Inflammatory macrophage treated with lipopolysaccharide for 4 hours (primary cell): ENCODE measurements around the gene PRF1.
A peak's percentile ranks its signal among the peaks of the same experiment; 100 is the strongest.
"Not testable (repeated sequence)": the region's sequence is repeated elsewhere in the genome, so short reads cannot be mapped to it uniquely, and the experiment has no call there.

ENCODE experiments used
- DNase-seq: peaks from one replicate; pipeline ENCODE4 v3.0.0-alpha.2; 2020

PRF1 gene

DNA sequence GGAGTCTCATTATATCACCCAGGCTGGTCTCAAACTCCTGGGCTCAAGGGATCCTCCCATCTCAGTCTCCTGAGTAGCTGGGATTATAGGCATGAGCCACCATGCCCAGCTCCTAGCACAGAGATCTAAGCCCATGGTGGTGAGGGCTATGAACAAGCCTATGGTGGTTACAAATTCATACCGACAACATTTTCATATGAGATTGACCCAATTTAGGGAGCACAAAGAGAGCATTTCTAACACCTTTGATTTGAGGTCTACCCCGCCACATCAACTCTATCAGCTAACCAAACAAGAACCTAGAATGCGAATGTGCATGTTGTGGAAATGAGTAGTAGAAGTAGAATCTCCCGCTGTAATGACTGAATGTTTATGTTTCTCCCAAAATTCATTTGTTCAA lies 14.2 kb upstream of the PRF1 start:
- no peak for DNase-seq

DNA sequence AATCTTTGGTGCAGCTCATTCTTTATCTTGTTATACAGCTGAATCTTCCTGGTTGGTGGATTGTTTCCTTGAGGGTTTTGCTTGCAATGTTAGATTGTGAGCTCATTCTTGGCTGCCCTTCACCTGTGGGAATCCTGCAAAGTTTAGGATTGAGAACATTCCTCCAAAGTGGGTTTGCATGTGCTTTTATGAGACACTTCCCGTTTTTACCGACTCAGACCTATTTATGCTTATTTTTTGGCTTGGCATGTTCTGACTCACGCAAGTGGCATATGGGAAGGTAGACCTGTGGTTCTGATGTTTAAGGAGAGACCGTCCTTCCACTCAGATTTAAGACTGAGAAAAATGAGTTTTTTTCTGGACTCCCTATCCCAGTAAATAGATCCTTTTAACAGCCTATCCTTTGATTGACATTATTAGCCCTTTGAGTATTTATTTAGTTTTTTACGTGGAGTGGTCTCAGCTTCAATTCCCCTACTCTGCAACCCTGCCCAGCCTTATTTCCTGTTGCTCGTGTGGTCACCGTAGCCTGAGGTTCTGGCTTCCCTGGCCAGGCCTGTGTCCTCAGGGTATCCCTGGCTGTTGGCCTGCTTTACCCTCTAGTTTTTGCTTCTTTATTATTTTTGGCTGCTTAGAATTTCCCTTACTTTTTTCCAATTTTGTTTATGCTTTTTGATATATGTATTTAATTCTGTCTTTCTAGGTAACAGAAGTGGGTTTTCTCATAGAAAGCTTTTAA lies 13.4 kb upstream of the PRF1 start:
- DNase-seq: peak; percentile 9

DNA sequence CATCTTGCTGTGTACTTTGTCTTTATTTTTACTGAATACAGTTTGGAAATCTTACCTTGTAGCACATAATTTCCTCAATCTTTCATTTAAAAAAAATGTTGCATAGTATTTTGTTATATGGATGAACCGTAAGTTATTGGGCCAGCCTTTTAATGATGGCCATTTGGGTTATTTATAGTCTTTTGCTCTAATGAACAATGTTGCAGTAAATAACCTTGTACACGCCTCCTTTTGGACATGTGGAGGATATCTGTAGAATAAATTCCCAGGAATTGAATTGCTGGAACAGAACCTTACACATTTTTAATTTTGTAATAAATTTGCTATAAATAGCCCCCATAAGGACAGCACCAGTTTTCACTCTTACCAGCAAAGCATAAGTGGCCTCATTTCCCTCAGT lies 12.7 kb upstream of the PRF1 start:
- DNase-seq: no peak

DNA sequence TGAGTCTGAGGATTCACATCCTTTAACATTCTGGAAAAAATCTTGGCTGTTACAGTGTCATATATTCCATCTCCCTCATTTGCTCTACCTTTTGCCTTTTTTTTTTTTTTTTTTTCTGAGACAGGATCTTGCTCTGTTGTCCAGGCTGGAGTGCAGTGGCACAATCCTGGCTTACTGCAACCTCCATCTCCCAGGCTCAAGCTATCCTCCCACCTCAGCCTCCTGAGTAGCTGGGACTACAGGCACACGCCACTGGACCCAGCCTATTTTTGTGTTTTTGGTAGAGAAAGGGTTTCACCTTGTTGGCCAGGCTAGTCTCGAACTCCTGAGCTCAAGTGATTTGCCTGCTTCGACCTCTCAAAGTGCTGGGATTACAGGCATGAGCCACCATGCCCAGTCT lies 11.8 kb upstream of the PRF1 start:
- DNase-seq: not testable (repeated sequence)

DNA sequence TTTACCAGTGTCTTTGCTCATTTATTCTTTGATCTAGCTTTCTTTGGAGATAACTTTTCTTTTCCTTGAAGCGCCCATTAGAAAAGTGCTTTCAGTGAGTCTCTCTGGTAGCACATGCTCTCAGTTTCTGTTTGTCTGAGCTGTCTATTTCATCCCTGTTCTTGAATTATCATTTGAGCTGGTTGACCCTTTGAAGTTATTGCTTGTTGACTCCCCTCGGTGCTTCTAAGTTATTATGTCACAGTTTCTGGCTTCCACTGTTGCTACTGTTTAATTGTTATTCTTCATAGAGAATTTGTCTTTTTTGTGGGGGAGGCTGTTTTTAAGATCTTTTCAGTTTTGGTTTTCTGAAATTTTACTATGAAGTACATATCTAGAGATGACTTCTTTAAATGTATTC lies 11.4 kb upstream of the PRF1 start:
- DNase-seq: no peak

DNA sequence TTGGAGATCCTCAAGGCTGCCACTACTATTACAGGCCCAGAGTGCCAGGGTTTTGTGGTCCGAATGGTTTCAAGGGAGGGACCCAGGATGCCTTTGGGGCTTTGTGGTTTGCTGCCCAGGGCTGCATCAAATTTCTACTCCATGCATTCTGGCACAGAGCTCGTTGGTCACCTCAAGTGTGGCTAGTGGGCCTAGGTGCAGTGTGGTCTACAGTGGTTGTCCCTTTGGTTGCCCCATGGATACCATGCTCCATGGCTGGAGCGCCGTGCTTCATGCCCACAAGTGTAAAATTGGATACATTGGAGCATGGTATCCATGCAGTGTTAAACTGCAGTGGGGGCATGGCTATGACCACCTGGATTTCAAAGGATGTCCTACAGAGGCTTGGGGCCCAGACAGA lies 5.4 kb upstream of the PRF1 start:
- DNase-seq: no peak

DNA sequence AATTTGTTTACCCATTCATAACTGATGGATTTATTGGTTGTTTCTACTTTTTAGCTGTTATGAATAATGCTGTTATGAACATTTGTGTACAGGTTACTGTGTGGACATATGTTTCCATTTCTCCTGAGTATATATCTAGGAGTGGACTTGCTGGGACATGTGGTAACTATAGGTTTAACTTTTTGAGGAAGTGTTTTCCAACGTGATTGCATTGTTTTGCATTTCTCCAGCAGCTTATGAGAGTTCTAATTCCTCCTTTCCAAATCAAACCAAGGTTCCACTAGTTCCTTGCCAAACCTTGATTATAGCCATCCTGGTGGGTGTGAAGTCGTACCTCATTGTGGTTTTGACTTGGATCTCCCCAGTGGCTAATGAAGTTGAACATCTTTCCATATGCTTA lies 2.6 kb upstream of the PRF1 start:
- DNase-seq: peak; percentile 68

DNA sequence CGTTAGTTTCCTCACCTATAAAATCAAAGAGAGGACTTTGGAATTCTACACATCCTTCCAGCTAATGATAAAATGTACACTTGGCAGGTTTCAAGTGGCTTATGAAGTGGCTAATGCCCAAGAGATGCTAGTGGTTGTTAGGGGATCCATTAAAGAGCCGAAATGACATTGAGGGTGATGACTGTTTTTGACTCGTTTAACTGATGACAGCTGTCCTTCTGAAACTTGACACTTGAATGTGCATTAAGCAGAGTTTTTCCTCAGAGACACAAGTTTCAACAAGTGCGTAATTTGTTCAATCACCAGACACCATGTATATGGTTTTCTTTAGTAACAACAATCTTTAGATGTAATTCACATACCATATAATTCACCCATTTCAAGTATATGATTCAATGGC lies 1.6 kb upstream of the PRF1 start:
- no peak for DNase-seq

DNA sequence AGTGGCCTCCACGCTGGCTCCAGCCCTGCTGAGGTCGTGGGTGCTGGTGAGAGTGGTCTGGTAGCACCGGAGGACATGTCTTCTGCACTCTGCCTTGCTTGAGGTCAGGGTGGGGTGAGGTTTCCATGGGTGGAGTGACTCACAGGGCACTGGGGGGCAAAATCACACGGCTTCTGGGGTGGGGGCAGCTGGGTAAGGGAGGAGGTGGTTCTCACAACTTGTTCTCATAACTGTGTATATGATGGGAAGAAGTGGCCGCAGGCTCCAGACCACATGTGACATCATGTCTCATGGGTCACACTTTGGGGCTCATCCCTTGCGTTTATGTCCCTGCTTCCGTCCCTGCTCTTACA lies 884 bp upstream of the PRF1 start:
- no peak for DNase-seq

DNA sequence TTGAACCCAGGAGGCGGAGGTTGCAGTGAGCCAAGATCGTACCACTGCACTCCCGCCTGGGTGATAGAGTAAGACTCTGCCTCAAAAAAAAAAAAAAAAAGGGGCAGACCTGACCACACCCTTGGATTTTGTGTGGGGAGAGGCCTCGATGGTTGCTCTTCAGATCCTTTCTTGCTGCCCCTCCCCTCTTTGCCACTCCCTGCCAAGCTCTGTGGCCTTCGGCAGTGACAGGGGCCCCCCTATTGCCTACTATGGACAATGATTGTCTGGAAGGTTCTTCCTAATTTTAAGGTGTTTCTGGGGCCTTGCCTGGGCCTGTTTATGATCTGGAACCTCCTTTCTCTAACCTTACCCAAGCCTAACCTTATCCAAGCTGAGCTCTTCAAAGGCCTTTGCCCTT lies 795 bp downstream of the PRF1 start:
- no peak for DNase-seq

DNA sequence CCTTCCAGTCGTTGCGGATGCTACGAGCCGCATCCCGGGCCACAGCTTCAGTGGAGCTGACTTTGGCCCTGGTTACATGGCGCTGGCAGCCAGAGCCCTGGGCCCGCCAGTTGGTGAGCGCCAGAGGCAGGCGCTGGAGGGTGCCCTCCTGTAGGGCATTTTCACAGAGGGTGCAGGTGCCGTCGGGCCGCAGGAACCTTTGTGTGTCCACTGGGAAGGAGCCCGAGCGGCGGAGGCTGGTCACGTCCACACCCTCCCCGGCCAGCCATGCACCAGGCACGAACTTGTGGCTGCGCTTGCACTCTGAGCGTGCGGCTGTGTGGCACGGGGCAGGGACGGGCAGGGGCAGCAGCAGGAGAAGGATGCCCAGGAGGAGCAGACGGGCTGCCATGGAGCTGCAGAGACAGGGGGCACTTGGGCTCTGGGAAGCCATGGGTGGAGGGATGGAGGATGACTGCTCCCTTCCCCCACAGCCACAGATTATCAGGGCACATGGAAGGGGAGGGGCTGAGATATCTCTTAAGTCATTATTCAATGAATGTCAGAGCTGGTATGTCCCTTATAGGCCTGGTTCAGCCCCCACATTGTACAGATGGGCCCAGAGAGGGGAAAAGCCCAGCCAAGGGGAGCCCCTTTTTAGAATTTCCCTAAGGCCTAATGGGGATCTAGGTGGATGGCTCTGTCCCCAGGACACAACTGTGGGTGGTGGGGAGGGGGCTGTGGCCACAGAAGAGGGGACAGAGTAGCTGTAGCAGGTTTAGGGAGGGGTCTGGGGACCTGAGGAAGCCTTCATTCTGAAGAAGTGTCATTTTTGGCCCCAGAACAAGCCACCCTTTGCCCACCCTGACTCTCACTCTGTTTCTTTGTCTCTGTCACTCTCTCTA lies 1.8 kb downstream of the PRF1 start:
- DNase-seq: no peak

DNA sequence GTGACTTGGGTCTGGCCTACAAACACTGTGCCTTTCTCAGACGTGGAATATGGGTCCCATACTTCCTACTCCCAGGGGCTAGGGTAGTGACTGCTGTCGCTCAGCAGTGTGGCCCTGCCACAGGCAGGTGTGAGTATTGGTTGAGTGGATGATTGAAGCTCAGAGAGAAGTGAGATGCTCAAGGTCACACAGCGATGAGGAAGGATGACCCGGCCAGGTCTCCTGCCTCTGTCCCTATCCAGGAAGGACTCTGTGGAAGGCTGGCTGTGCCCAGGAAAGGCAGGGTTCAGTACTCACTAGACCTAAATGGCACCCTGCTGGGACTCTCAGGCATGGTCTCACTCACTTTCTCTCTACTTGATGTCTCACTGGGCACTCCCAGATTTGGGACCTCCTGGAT lies 2.8 kb downstream of the PRF1 start:
- no peak for DNase-seq

DNA sequence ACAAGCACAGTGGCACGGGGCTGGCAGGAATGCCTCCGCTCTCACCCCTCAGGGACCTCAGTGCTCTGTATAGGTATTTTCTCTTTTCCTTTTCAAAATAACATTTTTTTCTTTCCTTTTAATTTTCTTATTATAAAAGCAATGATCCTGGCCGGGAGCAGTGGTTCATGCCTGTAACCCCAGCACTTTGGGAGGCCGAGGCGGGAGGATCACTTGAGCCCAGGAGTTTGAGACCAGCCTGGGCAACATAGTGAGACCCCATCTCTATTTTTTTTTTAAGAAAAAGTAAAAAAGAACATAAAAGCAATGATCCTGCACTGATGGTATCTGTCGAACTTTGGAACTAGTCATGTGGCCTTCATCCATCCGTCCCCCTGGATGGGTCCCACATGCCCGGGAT lies 3.2 kb downstream of the PRF1 start:
- DNase-seq: no peak

DNA sequence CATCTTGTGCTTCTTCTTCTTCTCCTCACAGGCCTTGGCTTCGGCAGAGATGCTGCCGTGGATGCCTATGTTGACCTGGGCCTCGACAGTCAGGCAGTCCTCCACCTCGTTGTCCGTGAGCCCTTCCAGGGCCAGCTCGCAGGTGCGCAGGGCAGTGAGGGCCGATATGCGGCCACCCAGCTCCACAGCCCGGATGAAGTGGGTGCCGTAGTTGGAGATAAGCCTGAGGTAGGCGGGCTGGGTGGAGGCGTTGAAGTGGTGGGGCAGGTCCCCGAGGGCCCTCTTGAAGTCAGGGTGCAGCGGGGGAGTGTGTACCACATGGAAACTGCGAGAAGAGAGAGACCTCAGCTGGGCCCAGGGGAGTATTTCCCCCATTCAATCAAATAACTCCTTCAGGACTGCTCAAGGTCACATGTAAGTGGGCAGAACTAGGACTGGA lies 3.7 kb downstream of the PRF1 start:
- no peak for DNase-seq

DNA sequence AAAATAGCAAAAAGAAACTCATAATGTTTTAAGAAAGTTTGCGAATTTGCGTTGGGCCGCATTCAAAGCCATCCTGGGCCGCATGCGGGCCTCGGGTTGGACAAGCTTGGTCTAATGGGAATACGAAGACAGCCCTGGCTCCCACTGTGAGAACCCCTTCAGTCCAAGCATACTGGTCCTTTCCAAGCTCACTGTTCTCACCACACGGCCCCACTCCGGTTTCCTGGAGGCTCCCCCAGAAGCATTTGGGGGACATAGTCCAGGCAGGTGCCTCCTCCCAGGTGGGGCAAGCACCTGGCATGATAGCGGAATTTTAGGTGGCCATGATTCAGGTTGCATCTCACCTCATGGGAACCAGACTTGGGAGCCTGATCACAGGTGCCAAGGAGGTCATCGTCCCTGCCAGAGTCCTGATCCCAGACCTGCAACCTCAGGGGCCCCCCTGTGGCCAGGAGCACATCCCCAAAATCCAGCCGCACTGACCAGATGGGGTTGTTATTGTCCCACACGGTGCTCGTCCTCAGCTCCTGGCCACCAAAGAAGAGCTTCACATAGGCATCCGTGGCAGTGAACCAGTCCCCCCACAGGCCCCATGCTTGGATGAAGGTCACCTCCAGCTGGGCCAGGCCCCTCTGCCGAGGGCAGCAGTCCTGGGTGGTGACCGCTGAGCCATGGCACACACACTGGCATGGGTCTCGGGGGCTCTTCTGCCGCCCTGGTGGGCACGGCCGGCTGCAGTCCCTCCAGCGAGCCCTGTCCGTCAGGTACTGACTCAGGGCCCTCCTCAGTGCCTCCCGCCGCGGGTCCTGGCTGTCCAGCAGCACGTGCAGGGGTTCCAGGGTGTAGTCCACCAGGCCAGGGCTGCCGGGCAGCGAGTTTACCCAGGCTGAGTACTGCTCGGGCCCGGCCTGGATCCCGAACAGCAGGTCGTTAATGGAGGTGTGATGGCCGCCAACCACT lies 4.4 kb downstream of the PRF1 start:
- DNase-seq: no peak

DNA sequence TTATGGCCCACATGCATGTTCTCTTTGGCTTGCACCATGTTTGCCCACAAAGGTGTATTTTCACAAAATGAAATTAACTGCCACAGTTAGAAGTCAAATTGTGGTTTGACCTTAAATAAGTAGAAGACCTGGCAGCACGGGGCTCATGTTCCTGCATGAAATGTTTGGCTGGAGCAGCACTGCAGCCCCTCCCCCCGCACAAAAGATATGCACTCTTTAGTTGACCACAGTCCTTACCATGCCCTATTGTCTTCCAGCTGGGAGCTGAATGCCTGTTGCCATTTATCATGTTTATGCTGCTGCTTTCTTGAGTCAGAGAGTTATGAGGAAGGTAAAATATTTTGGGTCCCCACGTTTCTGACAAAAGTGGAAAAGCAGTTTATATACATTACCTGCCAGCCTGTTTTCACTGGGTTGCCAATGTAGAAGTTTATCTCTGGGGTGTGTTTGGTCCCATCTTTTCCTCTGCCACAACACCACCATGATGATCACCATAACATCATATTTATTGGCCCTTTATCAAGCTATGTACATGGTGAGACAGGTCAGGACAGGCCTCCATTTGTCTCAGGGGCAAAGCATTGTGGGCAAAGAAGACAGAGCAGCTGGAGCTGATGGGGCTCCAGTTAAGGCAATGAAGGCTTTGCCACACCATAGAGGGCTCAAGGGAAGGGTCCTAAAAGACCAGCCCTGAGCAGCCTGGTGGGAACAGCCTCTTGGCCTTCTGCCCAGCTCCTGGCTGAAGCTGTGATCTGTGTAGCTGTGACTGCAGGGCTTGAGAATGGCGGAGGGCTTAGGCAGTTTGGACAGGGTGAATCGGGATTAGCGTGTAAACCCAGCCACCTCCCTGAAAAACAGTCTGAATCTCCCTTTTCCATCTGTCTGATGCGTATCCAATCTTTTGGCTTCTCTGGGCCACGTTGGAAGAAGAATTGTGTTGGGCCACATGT lies 5.4 kb downstream of the PRF1 start:
- DNase-seq: no peak

DNA sequence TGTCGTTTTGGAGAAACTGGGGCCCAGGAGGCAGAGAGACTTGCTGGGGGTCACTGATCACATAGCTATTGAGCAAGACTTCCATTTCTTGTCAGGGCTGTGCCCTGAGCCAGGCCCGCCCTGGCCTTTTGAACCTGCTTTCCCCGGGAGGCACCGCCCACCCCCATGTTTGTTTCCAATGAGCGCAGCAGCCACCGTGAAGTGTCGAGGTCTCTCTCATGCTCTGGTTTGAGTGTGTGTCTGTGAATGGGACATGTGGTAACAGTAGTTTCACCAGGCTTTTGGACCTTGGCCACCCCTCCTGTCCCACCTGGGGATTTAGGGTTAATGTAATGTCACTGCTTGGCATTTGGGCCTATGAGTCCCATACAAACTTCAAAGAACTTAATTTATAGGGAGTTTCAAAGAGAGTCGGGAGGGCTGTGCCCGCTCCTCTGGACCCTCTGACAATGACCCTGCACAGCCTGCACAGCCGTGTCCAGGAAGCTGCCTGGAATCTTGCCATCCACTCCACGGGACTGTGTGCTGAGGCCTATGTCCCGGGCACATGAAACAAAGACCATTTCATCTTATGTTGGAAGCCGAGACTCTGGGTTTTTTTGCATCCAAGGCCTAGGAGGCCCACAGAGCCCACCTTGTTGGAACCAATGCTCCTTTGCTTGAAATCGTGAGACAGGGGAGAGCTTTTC lies 6.3 kb downstream of the PRF1 start:
- no peak for DNase-seq

DNA sequence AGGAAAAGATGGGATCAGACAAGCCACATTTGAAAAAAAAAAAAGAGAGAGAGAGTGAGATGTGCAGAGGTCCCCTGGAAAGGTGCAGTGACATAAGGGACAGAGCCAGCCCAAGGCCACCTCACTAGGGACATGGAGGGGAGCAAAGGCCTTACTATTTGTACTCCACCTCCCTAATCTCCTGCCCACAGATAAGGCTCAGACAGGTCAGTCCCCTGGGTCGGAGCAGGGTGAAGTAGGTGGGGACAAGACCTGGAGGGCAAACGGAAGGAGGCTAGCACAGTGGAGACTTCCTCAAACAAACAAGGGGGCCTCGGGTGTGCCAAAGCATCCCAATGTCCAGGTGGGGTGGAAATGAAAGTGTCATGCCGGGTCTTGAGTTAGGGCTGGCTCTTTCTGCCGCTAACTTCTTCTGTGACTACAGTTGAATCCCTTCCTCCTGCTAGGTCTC lies 7.0 kb downstream of the PRF1 start:
- no peak for DNase-seq

DNA sequence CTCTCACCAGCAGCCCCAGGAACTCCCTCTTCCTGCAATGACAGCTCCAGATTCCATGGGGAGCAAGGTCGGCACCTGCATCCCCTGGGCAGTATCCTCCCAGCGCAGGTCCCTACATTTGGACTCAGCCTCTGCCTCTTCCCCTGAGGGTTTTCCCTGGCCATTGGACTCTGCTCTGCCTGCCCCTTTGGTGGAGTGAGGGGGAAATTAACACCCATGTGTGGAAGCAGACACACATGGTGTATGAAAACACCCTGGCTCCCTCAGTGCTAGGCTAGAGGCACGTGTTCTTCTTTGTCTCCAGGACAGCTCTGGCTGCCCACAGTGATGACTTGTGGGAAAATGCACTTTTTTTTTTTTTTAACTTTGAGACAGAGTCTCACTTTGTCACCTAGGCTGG lies 8.4 kb downstream of the PRF1 start:
- no peak for DNase-seq

DNA sequence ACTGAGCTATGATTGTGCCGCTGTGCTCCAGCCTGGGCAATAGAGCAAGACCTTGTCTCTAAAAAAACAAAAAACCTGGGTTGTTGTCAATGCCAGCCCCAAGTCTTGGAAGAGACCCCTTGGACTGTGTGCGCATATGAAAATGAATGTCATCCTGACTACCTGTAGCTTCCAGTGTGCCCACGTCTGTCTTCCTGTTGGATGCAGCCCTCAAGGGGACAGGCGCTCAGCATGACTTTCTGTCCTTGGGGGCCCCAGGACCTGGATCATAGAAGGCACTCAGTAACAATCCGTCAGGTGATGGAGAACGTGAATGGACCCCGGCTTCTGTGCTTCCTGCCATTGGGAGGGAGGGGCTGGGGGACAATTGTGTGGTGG lies 9.0 kb downstream of the PRF1 start:
- DNase-seq: no peak

DNA sequence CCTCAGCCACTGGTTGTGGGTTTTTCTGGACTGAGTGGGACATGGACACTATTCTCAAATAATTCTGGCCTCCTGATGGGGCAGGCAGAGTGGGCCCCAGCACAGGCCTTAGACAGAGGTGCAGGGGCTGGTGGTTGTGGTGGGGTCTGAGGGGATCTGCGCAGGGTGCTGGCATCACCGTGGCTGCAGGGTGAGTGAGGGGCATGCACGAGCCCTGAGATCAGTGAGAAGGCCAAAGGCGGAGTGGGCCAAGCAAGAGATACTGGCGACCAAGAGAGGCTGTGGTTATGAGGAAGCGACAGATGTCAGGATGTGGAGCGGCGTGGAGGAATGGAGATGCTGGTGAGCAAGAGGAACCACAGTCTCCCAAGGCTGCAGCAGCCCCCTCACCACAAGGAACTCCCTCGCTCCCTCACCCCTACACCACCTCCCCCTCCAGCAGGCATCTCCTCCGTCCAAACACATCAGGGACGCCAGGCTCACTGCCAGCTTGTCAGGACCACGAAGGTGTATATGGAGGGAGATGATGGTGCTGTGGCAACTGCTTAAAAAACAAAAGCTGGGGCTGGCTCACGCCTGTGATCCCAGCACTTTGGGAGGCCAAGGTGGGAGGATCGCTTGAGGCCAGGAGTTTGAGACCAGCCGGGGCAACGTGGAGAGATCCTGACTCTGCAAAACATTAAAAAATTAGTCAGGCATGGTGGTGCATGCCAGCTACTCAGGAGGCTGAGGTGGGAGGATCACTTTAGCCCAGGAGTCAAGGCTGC lies 9.6 kb downstream of the PRF1 start:
- no peak for DNase-seq
